Upper lobe of left lung (tissue), 4 donors: ENCODE results near the gene CAPS.

Experiments
- EP300 ChIP-seq, 4 donors: sonication (generic); formaldehyde crosslinking; IDR thresholded peaks; one replicate each; pipeline ENCODE4 v1.5.1; 2017; ENCODE audit warnings: antibody characterized with exemption in 4 of 4, control low read depth in 2 of 4
- POLR2A ChIP-seq, 4 donors: fragments of 450-650 bp; IDR thresholded peaks; one replicate each; pipeline ENCODE4 v1.5.1; 2016 to 2017; ENCODE audit warnings: antibody characterized with exemption in 4 of 4, mild to moderate bottlenecking in 2 of 4
- POLR2AphosphoS5 ChIP-seq, 2 donors: sonication (generic); formaldehyde crosslinking; IDR thresholded peaks; one replicate each; pipeline ENCODE4 v1.5.1; 2017; ENCODE audit warnings: antibody characterized with exemption in 2 of 2
- TF ChIP-seq, protein P1 (sequence below), 6 experiments: fragments of 450-650 bp in 4 of 6; fragments of 200-600 bp in 2 of 6; sonication (generic) in 2 of 6; IDR thresholded peaks; one replicate each; pipeline ENCODE4 v1.5.1; 2016 to 2019; ENCODE audit warnings: antibody characterized with exemption in 6 of 6

DNA sequence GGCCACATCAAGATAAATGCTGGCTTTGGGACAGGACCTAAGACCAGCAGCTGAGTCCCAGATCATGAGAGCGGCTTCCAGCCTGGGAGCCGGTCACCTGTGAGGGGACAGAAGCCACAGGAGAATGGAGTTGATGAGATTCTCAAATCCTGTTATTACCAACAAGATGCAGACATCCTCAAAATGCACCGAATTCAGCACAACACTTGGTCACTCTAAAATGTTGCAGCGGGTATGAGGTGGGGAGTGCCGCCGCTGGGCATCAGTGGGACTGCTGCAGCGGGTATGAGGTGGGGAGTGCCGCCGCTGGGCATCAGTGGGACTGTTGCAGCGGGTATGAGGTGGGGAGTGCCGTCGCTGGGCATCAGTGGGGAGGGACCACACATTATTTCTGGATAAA lies 42.7 kb downstream of the CAPS start:
- TF ChIP-seq POLR2AphosphoS5 (IDR thresholded peaks at IDR 0.05) (no peak), EP300 (IDR thresholded peaks at IDR 0.05) (no peak), POLR2A (IDR thresholded peaks at IDR 0.05) (no peak)
- TF ChIP-seq, protein P1, sequence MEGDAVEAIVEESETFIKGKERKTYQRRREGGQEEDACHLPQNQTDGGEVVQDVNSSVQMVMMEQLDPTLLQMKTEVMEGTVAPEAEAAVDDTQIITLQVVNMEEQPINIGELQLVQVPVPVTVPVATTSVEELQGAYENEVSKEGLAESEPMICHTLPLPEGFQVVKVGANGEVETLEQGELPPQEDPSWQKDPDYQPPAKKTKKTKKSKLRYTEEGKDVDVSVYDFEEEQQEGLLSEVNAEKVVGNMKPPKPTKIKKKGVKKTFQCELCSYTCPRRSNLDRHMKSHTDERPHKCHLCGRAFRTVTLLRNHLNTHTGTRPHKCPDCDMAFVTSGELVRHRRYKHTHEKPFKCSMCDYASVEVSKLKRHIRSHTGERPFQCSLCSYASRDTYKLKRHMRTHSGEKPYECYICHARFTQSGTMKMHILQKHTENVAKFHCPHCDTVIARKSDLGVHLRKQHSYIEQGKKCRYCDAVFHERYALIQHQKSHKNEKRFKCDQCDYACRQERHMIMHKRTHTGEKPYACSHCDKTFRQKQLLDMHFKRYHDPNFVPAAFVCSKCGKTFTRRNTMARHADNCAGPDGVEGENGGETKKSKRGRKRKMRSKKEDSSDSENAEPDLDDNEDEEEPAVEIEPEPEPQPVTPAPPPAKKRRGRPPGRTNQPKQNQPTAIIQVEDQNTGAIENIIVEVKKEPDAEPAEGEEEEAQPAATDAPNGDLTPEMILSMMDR (IDR thresholded peaks at IDR 0.05), result no peak
